Suprapubic skin (tissue), 4 donors: ENCODE results near the gene IFITM1. TPM values are rescaled to one million over a fixed set of nuclear protein-coding genes. Genes with fewer than 3 reads are reported as not detected.

Experiments
- DNase-seq, 2 donors: peaks; one replicate each; pipeline ENCODE4 v3.0.0-alpha.2; 2019; ENCODE audit warnings: low spot score in 2 of 2
- H3K27ac ChIP-seq: fragments of 200-600 bp; sonication (generic); one replicate; pipeline ENCODE4 v1.5.1; 2019
- H3K27me3 ChIP-seq: fragments of 200-600 bp; sonication (generic); one replicate; pipeline ENCODE4 v1.5.1; 2019
- H3K36me3 ChIP-seq: fragments of 200-600 bp; sonication (generic); one replicate; pipeline ENCODE4 v1.5.1; 2019
- H3K4me1 ChIP-seq: fragments of 200-600 bp; sonication (generic); one replicate; pipeline ENCODE4 v1.5.1; 2019
- H3K4me3 ChIP-seq: fragments of 200-600 bp; sonication (generic); one replicate; pipeline ENCODE4 v1.5.1; 2019; ENCODE audit warnings: mild to moderate bottlenecking
- H3K9me3 ChIP-seq: fragments of 200-600 bp; sonication (generic); one replicate; pipeline ENCODE4 v1.5.1; 2019
- EP300 ChIP-seq: sonication (generic); formaldehyde crosslinking; IDR thresholded peaks from one replicate; pipeline ENCODE4 v1.6.1; 2017; ENCODE audit warnings: antibody characterized with exemption
- POLR2A ChIP-seq, 2 donors: fragments of 450-650 bp; IDR thresholded peaks; one replicate each; pipeline ENCODE4 v1.6.1; 2017; ENCODE audit warnings: antibody characterized with exemption in 2 of 2, mild to moderate bottlenecking in 2 of 2, moderate library complexity in 2 of 2
- POLR2AphosphoS5 ChIP-seq, 3 donors: sonication (generic); formaldehyde crosslinking; IDR thresholded peaks; one replicate each; pipeline ENCODE4 v1.6.1; 2017; ENCODE audit warnings: antibody characterized with exemption in 3 of 3
- WGBS: methylation state at CpG from one replicate; pipeline ENCODE4 v1.1.5; 2018; 5-methylcytosine and 5-hydroxymethylcytosine counted together
- total RNA-seq, 4 donors: library from RNA; depleted of rRNA; stranded (reverse); fragments of >200 nt; gene quantifications; one replicate each; pipeline ENCODE4 v1.1.0, GENCODE V29; 2016
- TF ChIP-seq, protein P1 (sequence below), 2 donors: fragments of 200-600 bp in 1 of 2; fragments of 450-650 bp in 1 of 2; sonication (generic) in 1 of 2; IDR thresholded peaks; one replicate each; pipeline ENCODE4 v1.5.1; 2016 to 2019; ENCODE audit warnings: antibody characterized with exemption in 2 of 2, mild to moderate bottlenecking in 1 of 2, moderate library complexity in 1 of 2

Gene IFITM1
- total RNA-seq, 4 donors from 2014 or later = 50.7 to 128 (median 67.6) TPM

GRCh38 chr11:278001-278951, 35.6 kb upstream of the IFITM1 start, which contains the start of gene NLRP6:
Gene NLRP6 (plus strand): TSS chr11:278407. CDS start chr11:278570, 163 bp downstream.
- no peaks in the 10 kb centered on the region for H3K36me3 ChIP-seq
- peaks cover 34% of the 10 kb centered on the region for H3K4me1 ChIP-seq
- no peaks in the 10 kb centered on the region for H3K9me3 ChIP-seq
- 78% methylated on average over 19 of the region's 21 CpGs for WGBS
- H3K27ac ChIP-seq = no peak within 1 kb of the TSS
- peak within 1 kb of the TSS; percentile 44 for H3K4me3 ChIP-seq
- peak in 1 of 2 donors; percentile 66 for DNase-seq
- H3K27me3 ChIP-seq = peaks cover 54% of the 10 kb centered on the region
- TF ChIP-seq POLR2AphosphoS5 (IDR thresholded peaks at IDR 0.05) = no peak
- TF ChIP-seq, protein P1, sequence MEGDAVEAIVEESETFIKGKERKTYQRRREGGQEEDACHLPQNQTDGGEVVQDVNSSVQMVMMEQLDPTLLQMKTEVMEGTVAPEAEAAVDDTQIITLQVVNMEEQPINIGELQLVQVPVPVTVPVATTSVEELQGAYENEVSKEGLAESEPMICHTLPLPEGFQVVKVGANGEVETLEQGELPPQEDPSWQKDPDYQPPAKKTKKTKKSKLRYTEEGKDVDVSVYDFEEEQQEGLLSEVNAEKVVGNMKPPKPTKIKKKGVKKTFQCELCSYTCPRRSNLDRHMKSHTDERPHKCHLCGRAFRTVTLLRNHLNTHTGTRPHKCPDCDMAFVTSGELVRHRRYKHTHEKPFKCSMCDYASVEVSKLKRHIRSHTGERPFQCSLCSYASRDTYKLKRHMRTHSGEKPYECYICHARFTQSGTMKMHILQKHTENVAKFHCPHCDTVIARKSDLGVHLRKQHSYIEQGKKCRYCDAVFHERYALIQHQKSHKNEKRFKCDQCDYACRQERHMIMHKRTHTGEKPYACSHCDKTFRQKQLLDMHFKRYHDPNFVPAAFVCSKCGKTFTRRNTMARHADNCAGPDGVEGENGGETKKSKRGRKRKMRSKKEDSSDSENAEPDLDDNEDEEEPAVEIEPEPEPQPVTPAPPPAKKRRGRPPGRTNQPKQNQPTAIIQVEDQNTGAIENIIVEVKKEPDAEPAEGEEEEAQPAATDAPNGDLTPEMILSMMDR (IDR thresholded peaks at IDR 0.05) = no peak
- TF ChIP-seq POLR2A (IDR thresholded peaks at IDR 0.05) = no peak
- TF ChIP-seq EP300 = no peak

DNA sequence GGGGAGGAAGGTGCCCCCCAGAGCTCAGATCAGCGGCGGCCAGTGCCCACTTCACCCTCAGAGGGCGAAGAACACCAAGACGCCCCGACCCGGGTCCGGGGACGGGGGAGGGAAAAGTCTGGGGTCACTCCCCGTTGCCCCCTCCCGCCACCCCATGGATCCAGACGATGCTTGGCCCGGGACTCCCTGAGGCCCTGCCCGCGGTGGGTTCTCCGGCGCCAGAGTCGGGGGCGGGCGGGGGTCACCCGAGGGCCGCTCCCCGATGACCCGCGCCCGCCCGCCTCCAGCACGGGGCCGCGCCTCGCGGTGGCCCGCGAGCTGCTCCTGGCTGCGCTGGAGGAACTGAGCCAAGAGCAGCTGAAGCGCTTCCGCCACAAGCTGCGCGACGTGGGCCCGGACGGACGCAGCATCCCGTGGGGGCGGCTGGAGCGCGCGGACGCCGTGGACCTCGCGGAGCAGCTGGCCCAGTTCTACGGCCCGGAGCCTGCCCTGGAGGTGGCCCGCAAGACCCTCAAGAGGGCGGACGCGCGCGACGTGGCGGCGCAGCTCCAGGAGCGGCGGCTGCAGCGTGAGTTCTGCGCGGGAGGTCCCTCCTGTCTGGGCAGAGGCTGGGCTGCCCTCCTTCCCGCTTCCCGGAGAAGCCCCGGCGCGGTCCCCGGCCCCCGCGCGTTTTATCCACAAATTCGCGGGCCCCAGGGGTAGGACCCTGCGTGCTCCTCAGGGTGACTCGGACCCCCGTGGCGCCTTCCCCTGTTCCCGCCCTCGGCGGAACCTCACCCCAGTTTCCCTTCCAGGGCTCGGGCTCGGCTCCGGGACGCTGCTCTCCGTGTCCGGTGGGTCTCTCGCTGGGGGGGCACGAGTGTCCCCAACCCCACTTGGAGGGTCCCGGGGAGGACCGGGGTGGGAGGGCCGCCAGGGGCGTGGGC, 34.5 kb upstream of the IFITM1 start:
- Histone ChIP-seq H3K36me3 (no peaks in the 10 kb centered on the region), H3K4me1 (peaks cover 34% of the 10 kb centered on the region), H3K4me3 (peak overlapping the region; percentile 44), H3K9me3 (no peaks in the 10 kb centered on the region), H3K27me3 (peaks cover 64% of the 10 kb centered on the region), H3K27ac (no peak overlapping the region)
- DNase-seq = peak in 1 of 2 donors; percentile 62
- TF ChIP-seq POLR2AphosphoS5 (IDR thresholded peaks at IDR 0.05) (no peak), POLR2A (IDR thresholded peaks at IDR 0.05) (no peak), EP300 (no peak)
- TF ChIP-seq, protein P1 (IDR thresholded peaks at IDR 0.05) = no peak
- 45% methylated on average over 10 of the region's 97 CpGs for WGBS

DNA sequence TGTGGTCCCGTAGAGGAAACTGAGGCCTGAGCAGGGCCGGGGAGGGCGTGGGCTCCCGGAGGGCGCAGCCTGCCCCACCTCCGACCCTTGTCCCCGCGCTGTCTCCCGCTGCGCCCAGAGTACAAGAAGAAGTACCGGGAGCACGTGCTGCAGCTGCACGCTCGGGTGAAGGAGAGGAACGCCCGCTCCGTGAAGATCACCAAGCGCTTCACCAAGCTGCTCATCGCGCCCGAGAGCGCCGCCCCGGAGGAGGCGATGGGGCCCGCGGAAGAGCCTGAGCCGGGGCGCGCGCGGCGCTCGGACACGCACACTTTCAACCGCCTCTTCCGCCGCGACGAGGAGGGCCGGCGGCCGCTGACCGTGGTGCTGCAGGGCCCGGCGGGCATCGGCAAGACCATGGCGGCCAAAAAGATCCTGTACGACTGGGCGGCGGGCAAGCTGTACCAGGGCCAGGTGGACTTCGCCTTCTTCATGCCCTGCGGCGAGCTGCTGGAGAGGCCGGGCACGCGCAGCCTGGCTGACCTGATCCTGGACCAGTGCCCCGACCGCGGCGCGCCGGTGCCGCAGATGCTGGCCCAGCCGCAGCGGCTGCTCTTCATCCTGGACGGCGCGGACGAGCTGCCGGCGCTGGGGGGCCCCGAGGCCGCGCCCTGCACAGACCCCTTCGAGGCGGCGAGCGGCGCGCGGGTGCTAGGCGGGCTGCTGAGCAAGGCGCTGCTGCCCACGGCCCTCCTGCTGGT, 33.7 kb upstream of the IFITM1 start:
- Histone ChIP-seq H3K4me1 (peaks cover 34% of the 10 kb centered on the region), H3K4me3 (peak overlapping the region; percentile 44), H3K27ac (no peak overlapping the region), H3K36me3 (no peaks in the 10 kb centered on the region), H3K9me3 (no peaks in the 10 kb centered on the region), H3K27me3 (peaks cover 73% of the 10 kb centered on the region)
- peak; percentile 66 to 74 for DNase-seq
- 1% methylated on average over 16 of the region's 85 CpGs for WGBS
- TF ChIP-seq POLR2AphosphoS5 (IDR thresholded peaks at IDR 0.05) (no peak), EP300 (no peak), POLR2A (IDR thresholded peaks at IDR 0.05) (no peak)
- TF ChIP-seq, protein P1 (IDR thresholded peaks at IDR 0.05) = no peak

DNA sequence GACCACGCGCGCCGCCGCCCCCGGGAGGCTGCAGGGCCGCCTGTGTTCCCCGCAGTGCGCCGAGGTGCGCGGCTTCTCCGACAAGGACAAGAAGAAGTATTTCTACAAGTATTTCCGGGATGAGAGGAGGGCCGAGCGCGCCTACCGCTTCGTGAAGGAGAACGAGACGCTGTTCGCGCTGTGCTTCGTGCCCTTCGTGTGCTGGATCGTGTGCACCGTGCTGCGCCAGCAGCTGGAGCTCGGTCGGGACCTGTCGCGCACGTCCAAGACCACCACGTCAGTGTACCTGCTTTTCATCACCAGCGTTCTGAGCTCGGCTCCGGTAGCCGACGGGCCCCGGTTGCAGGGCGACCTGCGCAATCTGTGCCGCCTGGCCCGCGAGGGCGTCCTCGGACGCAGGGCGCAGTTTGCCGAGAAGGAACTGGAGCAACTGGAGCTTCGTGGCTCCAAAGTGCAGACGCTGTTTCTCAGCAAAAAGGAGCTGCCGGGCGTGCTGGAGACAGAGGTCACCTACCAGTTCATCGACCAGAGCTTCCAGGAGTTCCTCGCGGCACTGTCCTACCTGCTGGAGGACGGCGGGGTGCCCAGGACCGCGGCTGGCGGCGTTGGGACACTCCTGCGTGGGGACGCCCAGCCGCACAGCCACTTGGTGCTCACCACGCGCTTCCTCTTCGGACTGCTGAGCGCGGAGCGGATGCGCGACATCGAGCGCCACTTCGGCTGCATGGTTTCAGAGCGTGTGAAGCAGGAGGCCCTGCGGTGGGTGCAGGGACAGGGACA, 32.9 kb upstream of the IFITM1 start:
- WGBS = 11% methylated on average over 29 of the region's 79 CpGs
- Histone ChIP-seq H3K9me3 (no peaks in the 10 kb centered on the region), H3K36me3 (no peaks in the 10 kb centered on the region), H3K27ac (no peak overlapping the region), H3K4me1 (peaks cover 34% of the 10 kb centered on the region), H3K27me3 (peaks cover 80% of the 10 kb centered on the region), H3K4me3 (peak overlapping the region; percentile 44)
- TF ChIP-seq POLR2A (IDR thresholded peaks at IDR 0.05) (no peak), POLR2AphosphoS5 (IDR thresholded peaks at IDR 0.05) (no peak), EP300 (no peak)
- TF ChIP-seq, protein P1 (IDR thresholded peaks at IDR 0.05) = no peak
- DNase-seq = peak; percentile 62 to 77
